ENCODE data around the gene TREX2.

GRCh38 chrX:153475751-153476281 is 30.0 kb upstream of the TREX2 start:
- TF ChIP-seq RAD21 (IDR thresholded peaks at IDR 0.05; ENCODE audit: low read length), result no peak
- TF ChIP-seq RCOR1 (IDR thresholded peaks at IDR 0.05; ENCODE audit: insufficient replicate concordance, low read length), result no peak
- TF ChIP-seq BHLHE40 (IDR thresholded peaks at IDR 0.05; ENCODE audit: low read depth, low read length), result no peak
- no peak for TF ChIP-seq MXI1 (IDR thresholded peaks at IDR 0.05; ENCODE audit: borderline replicate concordance, low read depth, low read length)
- TF ChIP-seq CTCF (conservative IDR thresholded peaks at IDR 0.05; ENCODE audit: low read depth, low read length), result no peak

Measured in IMR-90 (cell line).